ENCODE results near the gene POLR2C. TPM values are rescaled to one million over a fixed set of nuclear protein-coding genes. Genes with fewer than 3 reads are reported as not detected.

Gene POLR2C
- total RNA-seq, 2 experiments from 2014 or later: 52.3 to 101 TPM

DNA sequence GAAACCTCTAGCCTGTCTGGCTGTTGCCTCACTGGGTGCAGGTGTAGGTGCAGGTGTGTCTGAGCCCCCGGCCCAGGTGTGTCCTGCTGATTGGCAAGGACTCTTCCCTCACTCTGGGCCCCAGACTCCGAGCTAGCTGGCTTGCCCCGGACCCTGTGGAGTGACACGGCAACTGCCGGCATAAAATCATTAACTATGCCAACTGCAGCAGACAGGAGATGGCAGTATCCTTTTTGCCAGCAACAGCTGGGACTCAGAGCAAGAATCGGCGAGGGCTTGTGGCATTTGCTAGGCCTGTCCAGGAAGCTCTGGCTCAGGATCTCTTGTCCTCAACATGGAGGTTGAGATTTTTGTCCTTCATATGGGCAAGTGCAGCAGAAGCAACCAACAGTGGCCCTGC lies 36.1 kb upstream of the POLR2C start:
- BruUV-seq (replicated peaks): no TSS peak
- Histone ChIP-seq H3K36me3 (ENCODE audit: insufficient read depth, low read length) (peaks cover 41% of the 10 kb centered on the region), H3K27ac (ENCODE audit: low read depth, low read length, poor library complexity, severe bottlenecking) (no peak overlapping the region), H3K4me3 (ENCODE audit: low read depth, low read length, poor library complexity, severe bottlenecking) (no peak overlapping the region), H3K79me2 (ENCODE audit: insufficient read depth, low read depth, low read length) (no peaks in the 10 kb centered on the region), H2AFZ (ENCODE audit: low read length) (no peak overlapping the region), H3K9me2 (ENCODE audit: insufficient read depth, low read length) (no peaks in the 10 kb centered on the region), H4K20me1 (ENCODE audit: insufficient read depth, low read length) (no peaks in the 10 kb centered on the region), H3K4me1 (ENCODE audit: insufficient read depth, low read length, poor library complexity, severe bottlenecking) (no peaks in the 10 kb centered on the region), H3K9me3 (ENCODE audit: low read length) (no peaks in the 10 kb centered on the region), H3K4me2 (ENCODE audit: low read length) (no peak overlapping the region)
- TF ChIP-seq, protein P1, sequence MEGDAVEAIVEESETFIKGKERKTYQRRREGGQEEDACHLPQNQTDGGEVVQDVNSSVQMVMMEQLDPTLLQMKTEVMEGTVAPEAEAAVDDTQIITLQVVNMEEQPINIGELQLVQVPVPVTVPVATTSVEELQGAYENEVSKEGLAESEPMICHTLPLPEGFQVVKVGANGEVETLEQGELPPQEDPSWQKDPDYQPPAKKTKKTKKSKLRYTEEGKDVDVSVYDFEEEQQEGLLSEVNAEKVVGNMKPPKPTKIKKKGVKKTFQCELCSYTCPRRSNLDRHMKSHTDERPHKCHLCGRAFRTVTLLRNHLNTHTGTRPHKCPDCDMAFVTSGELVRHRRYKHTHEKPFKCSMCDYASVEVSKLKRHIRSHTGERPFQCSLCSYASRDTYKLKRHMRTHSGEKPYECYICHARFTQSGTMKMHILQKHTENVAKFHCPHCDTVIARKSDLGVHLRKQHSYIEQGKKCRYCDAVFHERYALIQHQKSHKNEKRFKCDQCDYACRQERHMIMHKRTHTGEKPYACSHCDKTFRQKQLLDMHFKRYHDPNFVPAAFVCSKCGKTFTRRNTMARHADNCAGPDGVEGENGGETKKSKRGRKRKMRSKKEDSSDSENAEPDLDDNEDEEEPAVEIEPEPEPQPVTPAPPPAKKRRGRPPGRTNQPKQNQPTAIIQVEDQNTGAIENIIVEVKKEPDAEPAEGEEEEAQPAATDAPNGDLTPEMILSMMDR (conservative IDR thresholded peaks at IDR 0.05; ENCODE audit: low read length): no peak
- no peak for TF ChIP-seq EZH2phosphoT487 (IDR thresholded peaks at IDR 0.05; ENCODE audit: borderline replicate concordance, low read depth, low read length)
- POLR2A ChIA-PET: no interaction called here
- no peak for DNase-seq (ENCODE audit: low spot score)
- intact Hi-C loops (cut with micrococcal nuclease; ENCODE audit: unreplicated experiment): no loop called here
- CTCF ChIA-PET (ENCODE audit: unreplicated experiment): no interaction called here

DNA sequence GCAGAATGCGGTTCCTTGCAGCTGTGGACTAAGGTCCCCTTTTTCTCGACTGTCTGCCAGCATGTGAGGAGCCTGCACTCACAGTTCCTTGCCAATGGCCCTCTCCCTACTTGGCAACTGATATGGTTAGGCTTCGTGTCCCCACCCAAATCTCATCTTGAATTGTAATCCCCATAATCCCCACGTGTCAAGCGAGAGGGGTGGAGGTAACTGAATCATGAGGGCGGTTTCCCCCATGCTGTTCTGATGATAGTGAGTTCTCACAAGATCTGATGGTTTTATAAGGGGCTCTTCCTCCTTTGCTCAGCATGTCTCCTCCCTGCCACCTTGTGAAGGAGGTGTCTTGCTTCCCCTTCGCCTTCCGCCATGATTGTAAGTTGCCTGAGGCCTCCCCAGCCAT lies 35.2 kb upstream of the POLR2C start:
- Histone ChIP-seq H3K27ac (ENCODE audit: low read depth, low read length, poor library complexity, severe bottlenecking) (no peak overlapping the region), H4K20me1 (ENCODE audit: insufficient read depth, low read length) (no peaks in the 10 kb centered on the region), H2AFZ (ENCODE audit: low read length) (no peak overlapping the region), H3K4me2 (ENCODE audit: low read length) (no peak overlapping the region), H3K9me2 (ENCODE audit: insufficient read depth, low read length) (no peaks in the 10 kb centered on the region), H3K4me3 (ENCODE audit: low read depth, low read length, poor library complexity, severe bottlenecking) (no peak overlapping the region), H3K4me1 (ENCODE audit: insufficient read depth, low read length, poor library complexity, severe bottlenecking) (no peaks in the 10 kb centered on the region), H3K36me3 (ENCODE audit: insufficient read depth, low read length) (peaks cover 50% of the 10 kb centered on the region), H3K79me2 (ENCODE audit: insufficient read depth, low read depth, low read length) (no peaks in the 10 kb centered on the region), H3K9me3 (ENCODE audit: low read length) (no peaks in the 10 kb centered on the region)
- DNase-seq (ENCODE audit: low spot score): no peak
- BruUV-seq (replicated peaks): no TSS peak
- POLR2A ChIA-PET: no interaction called here
- CTCF ChIA-PET (ENCODE audit: unreplicated experiment): no interaction called here
- TF ChIP-seq, protein P1 (conservative IDR thresholded peaks at IDR 0.05; ENCODE audit: low read length): no peak
- no peak for TF ChIP-seq EZH2phosphoT487 (IDR thresholded peaks at IDR 0.05; ENCODE audit: borderline replicate concordance, low read depth, low read length)
- intact Hi-C loops (cut with micrococcal nuclease; ENCODE audit: unreplicated experiment): no loop called here

DNA sequence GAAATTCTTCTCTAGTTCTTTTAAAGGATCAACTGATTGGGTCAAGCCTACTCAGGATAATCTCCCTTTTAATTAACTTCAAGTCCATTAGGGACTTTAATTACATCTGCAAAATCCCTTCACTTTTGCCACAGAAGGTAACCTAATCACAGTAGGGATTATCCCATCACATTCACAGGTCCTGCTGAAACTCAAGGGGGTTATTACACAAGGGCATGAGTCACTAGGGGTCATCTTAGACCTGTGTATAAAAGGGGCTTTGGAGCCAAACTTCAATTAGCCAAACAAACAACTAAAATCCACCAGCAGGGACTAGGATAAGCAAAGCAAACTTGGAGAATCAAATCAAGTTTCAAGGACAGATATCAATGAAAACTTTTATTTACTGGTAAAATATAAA lies 34.7 kb upstream of the POLR2C start:
- BruUV-seq (replicated peaks): no TSS peak
- DNase-seq (ENCODE audit: low spot score): no peak
- intact Hi-C loops (cut with micrococcal nuclease; ENCODE audit: unreplicated experiment): no loop called here
- no peak overlapping the region for H2AFZ ChIP-seq (ENCODE audit: low read length)
- no peaks in the 10 kb centered on the region for H3K4me1 ChIP-seq (ENCODE audit: insufficient read depth, low read length, poor library complexity, severe bottlenecking)
- ChIA-PET CTCF (ENCODE audit: unreplicated experiment) (no interaction called here), POLR2A (no interaction called here)
- no peak overlapping the region for H3K4me3 ChIP-seq (ENCODE audit: low read depth, low read length, poor library complexity, severe bottlenecking)
- H3K9me3 ChIP-seq (ENCODE audit: low read length): no peaks in the 10 kb centered on the region
- H3K9me2 ChIP-seq (ENCODE audit: insufficient read depth, low read length): no peaks in the 10 kb centered on the region
- H3K4me2 ChIP-seq (ENCODE audit: low read length): no peak overlapping the region
- TF ChIP-seq, protein P1 (conservative IDR thresholded peaks at IDR 0.05; ENCODE audit: low read length): no peak
- TF ChIP-seq EZH2phosphoT487 (IDR thresholded peaks at IDR 0.05; ENCODE audit: borderline replicate concordance, low read depth, low read length): no peak
- no peak overlapping the region for H3K27ac ChIP-seq (ENCODE audit: low read depth, low read length, poor library complexity, severe bottlenecking)
- H4K20me1 ChIP-seq (ENCODE audit: insufficient read depth, low read length): no peaks in the 10 kb centered on the region
- H3K36me3 ChIP-seq (ENCODE audit: insufficient read depth, low read length): peaks cover 55% of the 10 kb centered on the region
- no peaks in the 10 kb centered on the region for H3K79me2 ChIP-seq (ENCODE audit: insufficient read depth, low read depth, low read length)

All from OCI-LY7 (cell line).